ENCODE measurements around the gene MCU. TPM values are rescaled to one million over a fixed set of nuclear protein-coding genes. Genes with fewer than 3 reads are reported as not detected.

The MCU gene
- polyA plus RNA-seq, 1 donor (not counting 4 experiments of a cell fraction or from before 2014, with no cell fraction given), result 103 TPM

GRCh38 chr10:72754275-72755032, 62.5 kb downstream of the MCU start:
- Histone ChIP-seq H3K4me2 (ENCODE audit: control insufficient read depth, extremely low read depth, insufficient read depth, low read depth, low read length) (no peak overlapping the region), H3K9me3 (ENCODE audit: control insufficient read depth, low read depth, low read length) (no peaks in the 10 kb centered on the region), H3K79me2 (ENCODE audit: control insufficient read depth, insufficient read depth, low read length) (peaks cover 52% of the 10 kb centered on the region), H3K27ac (ENCODE audit: control insufficient read depth, insufficient read depth, low read length) (no peak overlapping the region), H3K4me3 (ENCODE audit: control insufficient read depth in 2 of 3, extremely low read depth in 1 of 3, insufficient read depth in 2 of 3, low read depth in 1 of 3, low read length in 3 of 3) (no peak overlapping the region), H3K4me1 (ENCODE audit: control insufficient read depth, extremely low read depth, insufficient read depth, low read length) (no peaks in the 10 kb centered on the region), H3K36me3 (ENCODE audit: control insufficient read depth in 2 of 2, extremely low read depth in 1 of 2, insufficient read depth in 2 of 2, low read length in 2 of 2) (no peaks in the 10 kb centered on the region), H4K20me1 (ENCODE audit: control insufficient read depth, extremely low read depth, insufficient read depth, low read length) (no peaks in the 10 kb centered on the region), H3K9me1 (ENCODE audit: control insufficient read depth, extremely low read depth, insufficient read depth, low read length) (no peaks in the 10 kb centered on the region), H3K9ac (ENCODE audit: control insufficient read depth, extremely low read depth, insufficient read depth, low read length) (no peak overlapping the region), H2AFZ (ENCODE audit: control insufficient read depth, low read length) (no peak overlapping the region), H3K27me3 (ENCODE audit: control insufficient read depth, extremely low read depth, insufficient read depth, low read length) (no peaks in the 10 kb centered on the region)
- TF ChIP-seq EZH2 (IDR thresholded peaks at IDR 0.05; ENCODE audit: low read length), result no peak
- no peak for TF ChIP-seq CTCF (optimal IDR thresholded peaks at IDR 0.05 in 1 of 3, IDR thresholded peaks at IDR 0.05 in 1 of 3, conservative IDR thresholded peaks at IDR 0.05 in 1 of 3; ENCODE audit: extremely low read depth in 1 of 3, insufficient read depth in 2 of 3, low read length in 3 of 3)
- no peak for DNase-seq (ENCODE audit: low read depth, low spot score)
- dilution Hi-C loops (cut with MboI; ENCODE audit: extremely low pct_ligation_motif_present, low sequenced_read_pairs), result no loop called here
- FAIRE-seq, result no peak

- Histone ChIP-seq H2AFZ (ENCODE audit: control insufficient read depth, low read length) (no peak overlapping the region), H3K4me1 (ENCODE audit: control insufficient read depth, extremely low read depth, insufficient read depth, low read length) (no peaks in the 10 kb centered on the region), H3K79me2 (ENCODE audit: control insufficient read depth, insufficient read depth, low read length) (peaks cover 46% of the 10 kb centered on the region), H3K9ac (ENCODE audit: control insufficient read depth, extremely low read depth, insufficient read depth, low read length) (no peak overlapping the region), H3K4me2 (ENCODE audit: control insufficient read depth, extremely low read depth, insufficient read depth, low read depth, low read length) (no peak overlapping the region), H3K36me3 (ENCODE audit: control insufficient read depth in 2 of 2, extremely low read depth in 1 of 2, insufficient read depth in 2 of 2, low read length in 2 of 2) (no peaks in the 10 kb centered on the region), H3K27me3 (ENCODE audit: control insufficient read depth, extremely low read depth, insufficient read depth, low read length) (no peaks in the 10 kb centered on the region), H3K4me3 (ENCODE audit: control insufficient read depth in 2 of 3, extremely low read depth in 1 of 3, insufficient read depth in 2 of 3, low read depth in 1 of 3, low read length in 3 of 3) (no peak overlapping the region), H3K27ac (ENCODE audit: control insufficient read depth, insufficient read depth, low read length) (no peak overlapping the region), H4K20me1 (ENCODE audit: control insufficient read depth, extremely low read depth, insufficient read depth, low read length) (no peaks in the 10 kb centered on the region), H3K9me1 (ENCODE audit: control insufficient read depth, extremely low read depth, insufficient read depth, low read length) (no peaks in the 10 kb centered on the region), H3K9me3 (ENCODE audit: control insufficient read depth, low read depth, low read length) (no peaks in the 10 kb centered on the region)
- TF ChIP-seq CTCF (optimal IDR thresholded peaks at IDR 0.05 in 1 of 3, IDR thresholded peaks at IDR 0.05 in 1 of 3, conservative IDR thresholded peaks at IDR 0.05 in 1 of 3; ENCODE audit: extremely low read depth in 1 of 3, insufficient read depth in 2 of 3, low read length in 3 of 3), result no peak
- no peak for TF ChIP-seq EZH2 (IDR thresholded peaks at IDR 0.05; ENCODE audit: low read length)
- FAIRE-seq (no peak), DNase-seq (ENCODE audit: low read depth, low spot score) (no peak)
- dilution Hi-C loops (cut with MboI; ENCODE audit: extremely low pct_ligation_motif_present, low sequenced_read_pairs), result no loop called here
Observed at GRCh38 chr10:72756674-72757385, 64.9 kb downstream of the MCU start.

Measured in keratinocyte (primary cell).